Neural crest cell (in vitro differentiated cells): Measurements from ENCODE around the gene PDRG1. TPM values are rescaled to one million over a fixed set of nuclear protein-coding genes. Genes with fewer than 3 reads are reported as not detected.

Experiments
- DNase-seq: peaks from one replicate; pipeline ENCODE4 v3.0.0; 2021; ENCODE audit warnings: low read depth, mixed read lengths, low spot score
- H3K27ac Mint-ChIP-seq: one replicate; pipeline ENCODE4 v1.8.0; 2021; ENCODE audit warnings: mild to moderate bottlenecking, mixed read lengths; ENCODE audit not compliant: unreplicated experiment
- H3K27me3 Mint-ChIP-seq: 2 replicates; pipeline ENCODE4 v1.8.0; 2021; ENCODE audit warnings: low read depth, mild to moderate bottlenecking, mixed read lengths
- H3K36me3 Mint-ChIP-seq: 2 replicates; pipeline ENCODE4 v1.8.0; 2021; ENCODE audit warnings: low read depth, mild to moderate bottlenecking, mixed read lengths
- H3K4me1 Mint-ChIP-seq: 2 replicates; pipeline ENCODE4 v1.8.0; 2021; ENCODE audit warnings: mixed read lengths
- H3K4me3 Mint-ChIP-seq: one replicate; pipeline ENCODE4 v1.8.0; 2021; ENCODE audit warnings: mild to moderate bottlenecking, mixed read lengths
- H3K9me3 Mint-ChIP-seq: 2 replicates; pipeline ENCODE4 v1.8.0; 2021; ENCODE audit warnings: mixed read lengths
- total RNA-seq: library from RNA; stranded (reverse); gene quantifications from 2 replicates; pipeline ENCODE4 v1.2.1, GENCODE V29; 2021
- TF ChIP-seq, protein P1 (sequence below): fragments of 200-600 bp; sonication (generic); conservative IDR thresholded peaks from 2 replicates; pipeline ENCODE4 v1.5.0; 2021; ENCODE audit warnings: antibody characterized with exemption, mild to moderate bottlenecking

PDRG1 gene
- total RNA-seq, 1 donor from 2014 or later: 34.9 TPM

GRCh38 chr20:31926493-31926892, 25.4 kb downstream of the PDRG1 start:
- DNase-seq: no peak
- Mint-ChIP-seq H3K9me3 (no peaks in the 10 kb centered on the region), H3K4me3 (no peak overlapping the region), H3K4me1 (peaks cover 3% of the 10 kb centered on the region), H3K27ac (no peak overlapping the region), H3K27me3 (peaks cover 36% of the 10 kb centered on the region), H3K36me3 (no peaks in the 10 kb centered on the region)
- TF ChIP-seq, protein P1, sequence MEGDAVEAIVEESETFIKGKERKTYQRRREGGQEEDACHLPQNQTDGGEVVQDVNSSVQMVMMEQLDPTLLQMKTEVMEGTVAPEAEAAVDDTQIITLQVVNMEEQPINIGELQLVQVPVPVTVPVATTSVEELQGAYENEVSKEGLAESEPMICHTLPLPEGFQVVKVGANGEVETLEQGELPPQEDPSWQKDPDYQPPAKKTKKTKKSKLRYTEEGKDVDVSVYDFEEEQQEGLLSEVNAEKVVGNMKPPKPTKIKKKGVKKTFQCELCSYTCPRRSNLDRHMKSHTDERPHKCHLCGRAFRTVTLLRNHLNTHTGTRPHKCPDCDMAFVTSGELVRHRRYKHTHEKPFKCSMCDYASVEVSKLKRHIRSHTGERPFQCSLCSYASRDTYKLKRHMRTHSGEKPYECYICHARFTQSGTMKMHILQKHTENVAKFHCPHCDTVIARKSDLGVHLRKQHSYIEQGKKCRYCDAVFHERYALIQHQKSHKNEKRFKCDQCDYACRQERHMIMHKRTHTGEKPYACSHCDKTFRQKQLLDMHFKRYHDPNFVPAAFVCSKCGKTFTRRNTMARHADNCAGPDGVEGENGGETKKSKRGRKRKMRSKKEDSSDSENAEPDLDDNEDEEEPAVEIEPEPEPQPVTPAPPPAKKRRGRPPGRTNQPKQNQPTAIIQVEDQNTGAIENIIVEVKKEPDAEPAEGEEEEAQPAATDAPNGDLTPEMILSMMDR: no peak

GRCh38 chr20:31925631-31926030, 26.2 kb downstream of the PDRG1 start:
- H3K36me3 Mint-ChIP-seq: no peaks in the 10 kb centered on the region
- no peaks in the 10 kb centered on the region for H3K9me3 Mint-ChIP-seq
- H3K4me1 Mint-ChIP-seq: peaks cover 3% of the 10 kb centered on the region
- DNase-seq: no peak
- H3K27me3 Mint-ChIP-seq: peaks cover 29% of the 10 kb centered on the region
- no peak overlapping the region for H3K27ac Mint-ChIP-seq
- H3K4me3 Mint-ChIP-seq: no peak overlapping the region
- TF ChIP-seq, protein P1: no peak

- peaks cover 3% of the 10 kb centered on the region for H3K4me1 Mint-ChIP-seq
- H3K27me3 Mint-ChIP-seq: peaks cover 26% of the 10 kb centered on the region
- no peaks in the 10 kb centered on the region for H3K9me3 Mint-ChIP-seq
- no peak for DNase-seq
- H3K27ac Mint-ChIP-seq: no peak overlapping the region
- H3K4me3 Mint-ChIP-seq: no peak overlapping the region
- TF ChIP-seq, protein P1: no peak
- H3K36me3 Mint-ChIP-seq: no peaks in the 10 kb centered on the region
These were observed 27.3 kb downstream of the PDRG1 start for GRCh38 chr20:31924561-31924960.

DNA sequence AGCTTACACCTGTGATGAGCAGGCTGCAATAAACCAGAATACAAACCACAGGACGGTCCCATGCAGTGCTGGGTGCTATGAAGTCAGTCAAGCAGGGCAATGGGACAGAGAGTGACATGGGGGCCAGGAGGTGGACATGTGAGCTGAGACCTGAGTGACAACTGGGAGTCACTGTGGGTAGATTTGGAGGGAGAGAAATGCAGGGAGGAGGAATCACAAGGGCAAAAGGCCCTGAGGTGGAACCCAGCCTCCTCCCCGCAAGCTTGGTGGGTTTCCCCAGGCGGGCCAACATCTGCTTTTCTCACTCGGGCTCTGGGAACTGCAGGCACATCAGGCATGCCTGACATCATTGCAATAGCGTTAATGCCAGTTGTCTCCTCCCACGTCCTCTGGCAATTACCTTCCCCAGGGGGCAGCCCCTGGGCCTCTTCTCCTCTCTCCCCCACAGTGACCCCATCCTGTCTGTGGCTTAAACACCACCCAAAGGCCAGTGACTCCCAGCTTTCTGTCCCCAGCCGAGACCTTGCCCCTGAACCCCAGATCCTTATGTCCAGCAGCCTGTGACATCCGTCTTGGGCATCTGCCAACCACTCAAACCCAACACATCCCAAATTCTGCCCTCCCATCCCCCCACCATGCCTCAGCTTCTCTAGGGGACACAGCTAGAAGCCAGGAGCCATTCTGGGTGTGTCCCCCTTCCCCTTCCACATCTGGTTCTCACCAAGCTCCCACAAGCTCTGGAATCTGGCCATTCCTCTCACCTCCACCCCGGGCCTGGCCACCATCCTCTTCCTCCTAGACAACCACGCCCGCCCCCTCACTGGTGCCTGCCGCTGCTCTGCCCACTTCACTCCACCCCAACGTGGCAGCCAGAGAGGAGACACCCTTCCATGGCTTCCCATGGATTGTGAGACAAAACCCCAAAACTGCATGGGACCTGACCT, 28.2 kb downstream of the PDRG1 start:
- TF ChIP-seq, protein P1: no peak
- Mint-ChIP-seq H3K4me3 (no peak overlapping the region), H3K4me1 (peaks cover 3% of the 10 kb centered on the region), H3K27ac (no peak overlapping the region), H3K36me3 (no peaks in the 10 kb centered on the region), H3K27me3 (peaks cover 20% of the 10 kb centered on the region), H3K9me3 (no peaks in the 10 kb centered on the region)
- DNase-seq: no peak

DNA sequence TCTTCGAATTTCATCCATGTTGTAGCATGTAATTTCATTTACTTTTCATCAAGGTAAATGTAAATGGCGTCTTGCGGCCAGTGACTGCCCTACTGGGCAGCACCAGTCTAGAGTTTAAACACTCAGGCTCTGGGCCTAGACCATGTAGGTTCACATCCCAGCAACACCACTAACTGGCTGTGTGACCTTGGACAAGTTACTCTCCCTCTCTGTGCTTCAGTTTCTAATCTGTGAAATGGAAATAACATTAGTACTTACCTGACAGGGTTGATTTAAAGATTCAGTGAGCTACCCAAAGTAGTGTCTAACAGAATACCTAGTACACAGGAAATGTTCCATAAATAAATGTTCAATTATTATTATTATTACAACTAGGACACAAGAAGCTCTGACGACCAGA, 29.3 kb downstream of the PDRG1 start:
- Mint-ChIP-seq H3K4me1 (peaks cover 3% of the 10 kb centered on the region), H3K27ac (no peak overlapping the region), H3K4me3 (no peak overlapping the region), H3K36me3 (no peaks in the 10 kb centered on the region), H3K9me3 (no peaks in the 10 kb centered on the region), H3K27me3 (peaks cover 18% of the 10 kb centered on the region)
- TF ChIP-seq, protein P1: no peak
- no peak for DNase-seq
